H9 (cell line): ENCODE measurements around the gene NRXN3. TPM values are rescaled to one million over a fixed set of nuclear protein-coding genes. Genes with fewer than 3 reads are reported as not detected.

Experiments used
- DNase-seq: peaks from one replicate; pipeline ENCODE4 v3.0.0-alpha.2; 2017
- H2AFZ ChIP-seq: one replicate; pipeline ENCODE4 v1.6.1; 2013; ENCODE audit warnings: mild to moderate bottlenecking, low read length, control low read depth, moderate library complexity
- H2AK5ac ChIP-seq: 2 replicates; pipeline ENCODE4 v1.6.1; 2013; ENCODE audit warnings: low read length, control low read depth, mixed read lengths; ENCODE audit not compliant: insufficient read length
- H2BK120ac ChIP-seq: one replicate; pipeline ENCODE4 v1.6.1; 2013; ENCODE audit warnings: low read depth, mild to moderate bottlenecking, low read length, control low read depth, inconsistent platforms; ENCODE audit not compliant: poor library complexity, severe bottlenecking
- H2BK12ac ChIP-seq: 2 replicates; pipeline ENCODE4 v1.6.1; 2013; ENCODE audit warnings: low read length, control low read depth, mixed read lengths, low read depth; ENCODE audit not compliant: insufficient read length
- H2BK15ac ChIP-seq: 2 replicates; pipeline ENCODE4 v1.6.1; 2013; ENCODE audit warnings: low read depth, low read length, control low read depth
- H2BK20ac ChIP-seq: one replicate; pipeline ENCODE4 v1.6.1; 2013; ENCODE audit warnings: low read depth, mild to moderate bottlenecking, low read length, control low read depth, inconsistent platforms; ENCODE audit not compliant: poor library complexity, severe bottlenecking
- H2BK5ac ChIP-seq: 2 replicates; pipeline ENCODE4 v1.6.1; 2013; ENCODE audit warnings: low read length, control low read depth, mixed read lengths; ENCODE audit not compliant: insufficient read length
- H3K14ac ChIP-seq: 2 replicates; pipeline ENCODE4 v1.6.1; 2013; ENCODE audit warnings: low read length, control low read depth; ENCODE audit not compliant: insufficient read depth
- H3K18ac ChIP-seq: 2 replicates; pipeline ENCODE4 v1.6.1; 2013; ENCODE audit warnings: low read depth, mild to moderate bottlenecking, mixed read lengths, low read length, control low read depth; ENCODE audit not compliant: insufficient read length
- H3K23ac ChIP-seq: 2 replicates; pipeline ENCODE4 v1.6.1; 2013; ENCODE audit warnings: low read length, control low read depth, mixed read lengths, low read depth; ENCODE audit not compliant: insufficient read length
- H3K23me2 ChIP-seq: 2 replicates; pipeline ENCODE4 v1.6.1; 2013; ENCODE audit warnings: low read depth, mild to moderate bottlenecking, mixed read lengths, low read length, control low read depth; ENCODE audit not compliant: insufficient read length, poor library complexity, severe bottlenecking
- H3K27ac ChIP-seq: 2 replicates; pipeline ENCODE4 v1.5.1; 2013; ENCODE audit warnings: low read length, control low read depth, mixed read lengths, low read depth; ENCODE audit not compliant: insufficient read length
- H3K27me3 ChIP-seq: 2 replicates; pipeline ENCODE4 v1.6.1; 2013; ENCODE audit warnings: low read length, control low read depth, inconsistent platforms; ENCODE audit not compliant: insufficient read depth
- H3K4ac ChIP-seq: 2 replicates; pipeline ENCODE4 v1.6.1; 2013; ENCODE audit warnings: low read depth, mild to moderate bottlenecking, control low read depth, inconsistent platforms, low read length, moderate library complexity
- H3K4me1 ChIP-seq: 2 replicates; pipeline ENCODE4 v1.6.1; 2013; ENCODE audit warnings: low read length, control low read depth, inconsistent platforms; ENCODE audit not compliant: insufficient read depth
- H3K4me2 ChIP-seq: 2 replicates; pipeline ENCODE4 v1.6.1; 2013; ENCODE audit warnings: low read length, control low read depth, mixed read lengths; ENCODE audit not compliant: insufficient read length, insufficient read depth
- H3K56ac ChIP-seq: 2 replicates; pipeline ENCODE4 v1.6.1; 2013; ENCODE audit warnings: low read depth, mild to moderate bottlenecking, mixed read lengths, low read length, control low read depth; ENCODE audit not compliant: insufficient read length
- H3K79me1 ChIP-seq: 2 replicates; pipeline ENCODE4 v1.6.1; 2013; ENCODE audit warnings: low read depth, mild to moderate bottlenecking, moderate library complexity, low read length, control low read depth, inconsistent platforms; ENCODE audit not compliant: insufficient read depth, poor library complexity, severe bottlenecking
- H3K79me2 ChIP-seq: 2 replicates; pipeline ENCODE4 v1.6.1; 2013; ENCODE audit warnings: low read length, control low read depth, inconsistent platforms; ENCODE audit not compliant: insufficient read depth
- H3K9ac ChIP-seq: 2 replicates; pipeline ENCODE4 v1.6.1; 2013; ENCODE audit warnings: low read length, control low read depth, mixed read lengths; ENCODE audit not compliant: insufficient read length; ENCODE audit errors: extremely low read depth
- H3K9me3 ChIP-seq: one replicate; pipeline ENCODE4 v1.6.1; 2013; ENCODE audit warnings: low read depth, low read length, inconsistent platforms; ENCODE audit not compliant: control insufficient read depth
- H3T11ph ChIP-seq: one replicate; pipeline ENCODE4 v1.6.1; 2013; ENCODE audit warnings: mild to moderate bottlenecking, low read length, control low read depth, inconsistent platforms
- H4K20me1 ChIP-seq: one replicate; pipeline ENCODE4 v1.6.1; 2013; ENCODE audit not compliant: control insufficient read depth, insufficient read length, insufficient read depth
- H4K5ac ChIP-seq: 2 replicates; pipeline ENCODE4 v1.6.1; 2013; ENCODE audit warnings: low read depth, mild to moderate bottlenecking, mixed read lengths, low read length, control low read depth; ENCODE audit not compliant: insufficient read length
- H4K8ac ChIP-seq: replicated peaks from 2 replicates; pipeline ENCODE4 v1.6.1; 2013; ENCODE audit warnings: low read length, control low read depth, mixed read lengths, low read depth; ENCODE audit not compliant: insufficient read length
- H4K91ac ChIP-seq: 2 replicates; pipeline ENCODE4 v1.6.1; 2013; ENCODE audit warnings: low read depth, mild to moderate bottlenecking, moderate library complexity, mixed read lengths, low read length, control low read depth; ENCODE audit not compliant: insufficient read length
- H3K27ac Mint-ChIP-seq, 3 experiments: 2 replicates in 2 of 3; 3 replicates in 1 of 3; pipeline ENCODE4 v1.8.0; 2020 to 2021; ENCODE audit warnings: mixed read lengths in 3 of 3, mild to moderate bottlenecking in 1 of 3, moderate library complexity in 1 of 3
- H3K27me3 Mint-ChIP-seq: 2 replicates; pipeline ENCODE4 v1.8.0; 2021; ENCODE audit warnings: low read depth, mild to moderate bottlenecking, moderate library complexity, mixed read lengths
- H3K36me3 Mint-ChIP-seq, 3 experiments: 2 replicates in 2 of 3; 3 replicates in 1 of 3; pipeline ENCODE4 v1.8.0; 2020 to 2021; ENCODE audit warnings: low read depth in 3 of 3, mixed read lengths in 3 of 3; ENCODE audit not compliant: insufficient read depth in 1 of 3
- H3K4me1 Mint-ChIP-seq, 2 experiments: 2 replicates each; pipeline ENCODE4 v1.8.0; 2020; ENCODE audit warnings: mixed read lengths in 2 of 2
- H3K4me3 Mint-ChIP-seq, 2 experiments: 2 replicates in 1 of 2; 3 replicates in 1 of 2; pipeline ENCODE4 v1.8.0; 2020 to 2021; ENCODE audit warnings: mild to moderate bottlenecking in 2 of 2, mixed read lengths in 2 of 2, moderate library complexity in 1 of 2
- H3K9me3 Mint-ChIP-seq, 2 experiments: 2 replicates in 1 of 2; 3 replicates in 1 of 2; pipeline ENCODE4 v1.8.0; 2020; ENCODE audit warnings: mild to moderate bottlenecking in 2 of 2, mixed read lengths in 2 of 2, moderate library complexity in 1 of 2
- WGBS: extraction: QIAGEN DNeasy Blood & Tissue Kit; methylation state at CpG from one replicate; pipeline ENCODE4 v1.1.7; 2013; ENCODE audit warnings: missing lambda C conversion rate, low lambda C conversion rate, mixed read lengths; ENCODE audit not compliant: insufficient read length; ENCODE audit errors: extremely low coverage; 5-methylcytosine and 5-hydroxymethylcytosine counted together
- total RNA-seq: library from RNA; stranded (reverse); gene quantifications from 2 replicates; pipeline ENCODE4 v1.2.1, GENCODE V29; 2021
- TF ChIP-seq, protein P1 (sequence below): fragments of 200-600 bp; sonication (generic); conservative IDR thresholded peaks from 3 replicates; pipeline ENCODE4 v1.8.0; 2021; ENCODE audit warnings: antibody characterized with exemption, mild to moderate bottlenecking

NRXN3 gene
- total RNA-seq, 1 experiment from 2014 or later = 1.8 TPM

DNA sequence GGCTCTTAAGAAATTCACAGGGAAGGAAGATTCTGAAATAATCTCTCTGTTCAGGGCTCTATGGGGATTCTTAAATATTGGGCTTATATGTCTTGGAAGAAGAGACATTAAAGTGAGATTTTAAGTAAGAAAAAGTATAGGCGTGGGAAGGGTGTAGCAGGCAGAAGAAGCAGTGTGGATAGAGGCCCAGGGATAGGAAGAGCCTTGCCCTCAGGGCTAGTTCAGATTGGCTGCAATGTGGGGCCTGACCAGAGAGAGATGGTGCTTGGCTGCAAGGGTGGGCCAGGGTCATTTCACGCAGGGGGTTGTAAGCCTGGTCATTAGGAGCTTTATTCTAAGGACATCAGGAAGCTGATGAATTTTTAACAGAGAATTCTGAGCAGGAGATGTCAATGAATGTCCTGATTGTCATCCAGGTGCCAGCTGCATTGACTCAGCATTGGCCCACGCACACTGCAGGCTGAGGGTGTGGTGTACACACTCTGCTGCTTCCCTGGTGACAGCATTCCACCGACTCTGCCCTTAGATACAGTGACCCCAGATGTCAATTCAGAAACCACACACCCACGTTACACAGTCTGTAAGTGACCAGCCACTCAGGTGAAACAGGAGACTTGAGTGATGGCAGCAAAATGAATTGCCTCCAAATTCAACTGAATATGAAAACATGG, 582.5 kb downstream of the NRXN3 start:
- Histone ChIP-seq H3K4me1 (no peaks in the 10 kb centered on the region; the same call in 1 of the 2 replicates), H3K56ac (no peak overlapping the region), H2BK5ac (no peak overlapping the region), H3K4me2 (no peak overlapping the region), H3K9ac (no peak overlapping the region), H2BK20ac (no peak overlapping the region), H3K79me1 (no peaks in the 10 kb centered on the region), H2BK15ac (no peak overlapping the region), H4K5ac (no peak overlapping the region), H4K8ac (no peak overlapping the region), H3K9me3 (no peaks in the 10 kb centered on the region), H3K14ac (no peak overlapping the region), H3K23ac (no peak overlapping the region), H2AFZ (no peak overlapping the region), H4K20me1 (no peaks in the 10 kb centered on the region), H4K91ac (no peak overlapping the region), H3K4ac (no peak overlapping the region), H2BK120ac (no peak overlapping the region), H3K79me2 (no peaks in the 10 kb centered on the region), H3T11ph (no peak overlapping the region), H3K27me3 (no peaks in the 10 kb centered on the region), H3K27ac (no peak overlapping the region), H3K23me2 (no peaks in the 10 kb centered on the region), H2AK5ac (no peak overlapping the region), H2BK12ac (no peak overlapping the region), H3K18ac (no peak overlapping the region)
- Mint-ChIP-seq H3K27me3 (no peaks in the 10 kb centered on the region), H3K4me3 (no peak overlapping the region), H3K4me1 (peaks cover 19% of the 10 kb centered on the region in 2 experiments), H3K9me3 (no peaks in the 10 kb centered on the region), H3K27ac (no peak overlapping the region), H3K36me3 (no peaks in the 10 kb centered on the region)
- TF ChIP-seq, protein P1, sequence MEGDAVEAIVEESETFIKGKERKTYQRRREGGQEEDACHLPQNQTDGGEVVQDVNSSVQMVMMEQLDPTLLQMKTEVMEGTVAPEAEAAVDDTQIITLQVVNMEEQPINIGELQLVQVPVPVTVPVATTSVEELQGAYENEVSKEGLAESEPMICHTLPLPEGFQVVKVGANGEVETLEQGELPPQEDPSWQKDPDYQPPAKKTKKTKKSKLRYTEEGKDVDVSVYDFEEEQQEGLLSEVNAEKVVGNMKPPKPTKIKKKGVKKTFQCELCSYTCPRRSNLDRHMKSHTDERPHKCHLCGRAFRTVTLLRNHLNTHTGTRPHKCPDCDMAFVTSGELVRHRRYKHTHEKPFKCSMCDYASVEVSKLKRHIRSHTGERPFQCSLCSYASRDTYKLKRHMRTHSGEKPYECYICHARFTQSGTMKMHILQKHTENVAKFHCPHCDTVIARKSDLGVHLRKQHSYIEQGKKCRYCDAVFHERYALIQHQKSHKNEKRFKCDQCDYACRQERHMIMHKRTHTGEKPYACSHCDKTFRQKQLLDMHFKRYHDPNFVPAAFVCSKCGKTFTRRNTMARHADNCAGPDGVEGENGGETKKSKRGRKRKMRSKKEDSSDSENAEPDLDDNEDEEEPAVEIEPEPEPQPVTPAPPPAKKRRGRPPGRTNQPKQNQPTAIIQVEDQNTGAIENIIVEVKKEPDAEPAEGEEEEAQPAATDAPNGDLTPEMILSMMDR = no peak
- no peak for DNase-seq
- 100% methylated on average over 1 of the region's 5 CpGs for WGBS
